Activated naive CD8-positive, alpha-beta T cell treated with anti-CD3 and anti-CD28 coated beads, Interleukin-2, amount 10 ng/mL, durations not matched to agents 7 days and 5 days (primary cell): ENCODE measurements around the gene GFRA1. TPM values are rescaled to one million over a fixed set of nuclear protein-coding genes. Genes with fewer than 3 reads are reported as not detected.

Experiments used
- ATAC-seq: fragments of 150-1000 bp; cut with Tn5 transposase; one replicate; pipeline ENCODE4 v1.10.0; 2021; ENCODE audit warnings: low read depth, moderate library complexity
- POLR2A ChIA-PET: fragments of 350-600 bp; sonication (Branson Sonifier 250); formaldehyde crosslinking; loops from one replicate; lab custom pipeline; 2021; ENCODE audit warnings: antibody characterized with exemption; lab: Charles Lee
- DNase-seq: peaks from one replicate; pipeline ENCODE4 v3.0.0; 2021
- H3K27ac Mint-ChIP-seq: one replicate; pipeline ENCODE4 v1.8.0; 2022; ENCODE audit warnings: mild to moderate bottlenecking, mixed read lengths
- H3K27me3 Mint-ChIP-seq: one replicate; pipeline ENCODE4 v1.8.0; 2022; ENCODE audit warnings: mild to moderate bottlenecking, moderate library complexity, mixed read lengths
- H3K36me3 Mint-ChIP-seq: one replicate; pipeline ENCODE4 v1.8.0; 2021; ENCODE audit warnings: mild to moderate bottlenecking, mixed read lengths
- H3K4me1 Mint-ChIP-seq: one replicate; pipeline ENCODE4 v1.8.0; 2021; ENCODE audit warnings: mixed read lengths
- H3K4me3 Mint-ChIP-seq: one replicate; pipeline ENCODE4 v1.8.0; 2022; ENCODE audit warnings: mild to moderate bottlenecking, moderate library complexity, mixed read lengths
- H3K9me3 Mint-ChIP-seq: one replicate; pipeline ENCODE4 v1.8.0; 2021; ENCODE audit warnings: mixed read lengths
- total RNA-seq, 2 experiments: library from RNA; stranded (reverse); gene quantifications; one replicate each; pipeline ENCODE4 v1.2.3, GENCODE V29; 2021

The GFRA1 gene
- total RNA-seq, 2 experiments from 2014 or later = not detected

- POLR2A ChIA-PET = interaction anchor here (0.5 kb wide), 1 partner anchor 35 kb away, joined by 6 read pairs; no protein-coding TSS in a partner anchor
- Mint-ChIP-seq H3K9me3 (no peaks in the 10 kb centered on the region), H3K27me3 (no peaks in the 10 kb centered on the region), H3K4me3 (no peak overlapping the region), H3K27ac (no peak overlapping the region), H3K36me3 (no peaks in the 10 kb centered on the region), H3K4me1 (no peaks in the 10 kb centered on the region)
- no peak for DNase-seq
- no peak for ATAC-seq
Observed at GRCh38 chr10:116125180-116125579, 147.8 kb downstream of the GFRA1 start.

GRCh38 chr10:116124777-116125176 is 148.2 kb downstream of the GFRA1 start:
- DNase-seq (no peak), ATAC-seq (no peak)
- H3K4me1 Mint-ChIP-seq = no peaks in the 10 kb centered on the region
- H3K27me3 Mint-ChIP-seq = no peaks in the 10 kb centered on the region
- H3K27ac Mint-ChIP-seq = no peak overlapping the region
- no peak overlapping the region for H3K4me3 Mint-ChIP-seq
- POLR2A ChIA-PET = interaction anchor here (0.5 kb wide), 1 partner anchor 34 kb away, joined by 6 read pairs; no protein-coding TSS in a partner anchor
- no peaks in the 10 kb centered on the region for H3K36me3 Mint-ChIP-seq
- no peaks in the 10 kb centered on the region for H3K9me3 Mint-ChIP-seq

- Mint-ChIP-seq H3K9me3 (peaks cover 1% of the 10 kb centered on the region), H3K36me3 (no peaks in the 10 kb centered on the region), H3K27ac (no peak overlapping the region), H3K4me1 (no peaks in the 10 kb centered on the region), H3K27me3 (no peaks in the 10 kb centered on the region), H3K4me3 (no peak overlapping the region)
- no peak for ATAC-seq
- DNase-seq = no peak
- POLR2A ChIA-PET = no interaction called here
Observed at GRCh38 chr10:116122664-116123063, 150.3 kb downstream of the GFRA1 start.

- POLR2A ChIA-PET = no interaction called here
- H3K27me3 Mint-ChIP-seq = no peaks in the 10 kb centered on the region
- ATAC-seq (no peak), DNase-seq (no peak)
- H3K4me3 Mint-ChIP-seq = no peak overlapping the region
- peaks cover 1% of the 10 kb centered on the region for H3K9me3 Mint-ChIP-seq
- H3K36me3 Mint-ChIP-seq = no peaks in the 10 kb centered on the region
- no peak overlapping the region for H3K27ac Mint-ChIP-seq
- H3K4me1 Mint-ChIP-seq = no peaks in the 10 kb centered on the region
Observed at GRCh38 chr10:116121640-116122525, 151.1 kb downstream of the GFRA1 start.

GRCh38 chr10:116120688-116121455 is 152.1 kb downstream of the GFRA1 start:
- Mint-ChIP-seq H3K27ac (no peak overlapping the region), H3K27me3 (no peaks in the 10 kb centered on the region), H3K9me3 (peaks cover 1% of the 10 kb centered on the region), H3K4me1 (no peaks in the 10 kb centered on the region), H3K4me3 (no peak overlapping the region), H3K36me3 (no peaks in the 10 kb centered on the region)
- POLR2A ChIA-PET = no interaction called here
- no peak for ATAC-seq
- no peak for DNase-seq

- H3K9me3 Mint-ChIP-seq = peaks cover 1% of the 10 kb centered on the region
- no peaks in the 10 kb centered on the region for H3K36me3 Mint-ChIP-seq
- no peak for DNase-seq
- H3K27me3 Mint-ChIP-seq = no peaks in the 10 kb centered on the region
- POLR2A ChIA-PET = no interaction called here
- no peak for ATAC-seq
- H3K4me3 Mint-ChIP-seq = no peak overlapping the region
- H3K4me1 Mint-ChIP-seq = no peaks in the 10 kb centered on the region
- H3K27ac Mint-ChIP-seq = no peak overlapping the region
Observed at GRCh38 chr10:116118847-116119246, 154.2 kb downstream of the GFRA1 start.

GRCh38 chr10:116115797-116116196 is 157.2 kb downstream of the GFRA1 start:
- ATAC-seq (no peak), DNase-seq (no peak)
- Mint-ChIP-seq H3K27me3 (no peaks in the 10 kb centered on the region), H3K27ac (no peak overlapping the region), H3K4me3 (no peak overlapping the region), H3K9me3 (peaks cover 1% of the 10 kb centered on the region), H3K36me3 (no peaks in the 10 kb centered on the region), H3K4me1 (no peaks in the 10 kb centered on the region)
- POLR2A ChIA-PET = no interaction called here

- Mint-ChIP-seq H3K27ac (no peak overlapping the region), H3K9me3 (peaks cover 1% of the 10 kb centered on the region), H3K36me3 (no peaks in the 10 kb centered on the region), H3K4me1 (no peaks in the 10 kb centered on the region), H3K27me3 (no peaks in the 10 kb centered on the region), H3K4me3 (no peak overlapping the region)
- ATAC-seq = no peak
- POLR2A ChIA-PET = no interaction called here
- no peak for DNase-seq
Observed at GRCh38 chr10:116115036-116115641, 157.9 kb downstream of the GFRA1 start.

- POLR2A ChIA-PET = no interaction called here
- ATAC-seq (no peak), DNase-seq (no peak)
- Mint-ChIP-seq H3K4me3 (no peak overlapping the region), H3K4me1 (no peaks in the 10 kb centered on the region), H3K9me3 (peaks cover 1% of the 10 kb centered on the region), H3K36me3 (no peaks in the 10 kb centered on the region), H3K27me3 (no peaks in the 10 kb centered on the region), H3K27ac (no peak overlapping the region)
Observed at GRCh38 chr10:116113721-116114501, 159.1 kb downstream of the GFRA1 start.

- Mint-ChIP-seq H3K27me3 (no peaks in the 10 kb centered on the region), H3K4me1 (no peaks in the 10 kb centered on the region), H3K27ac (no peak overlapping the region), H3K36me3 (no peaks in the 10 kb centered on the region), H3K4me3 (no peak overlapping the region), H3K9me3 (no peaks in the 10 kb centered on the region)
- ATAC-seq (no peak), DNase-seq (no peak)
- POLR2A ChIA-PET = no interaction called here
Observed at GRCh38 chr10:116112232-116113231, 160.5 kb downstream of the GFRA1 start.

- Mint-ChIP-seq H3K27me3 (no peaks in the 10 kb centered on the region), H3K36me3 (no peaks in the 10 kb centered on the region), H3K9me3 (no peaks in the 10 kb centered on the region), H3K4me1 (no peaks in the 10 kb centered on the region), H3K27ac (no peak overlapping the region), H3K4me3 (no peak overlapping the region)
- DNase-seq (no peak), ATAC-seq (no peak)
- POLR2A ChIA-PET = no interaction called here
Observed at GRCh38 chr10:116111483-116112095, 161.4 kb downstream of the GFRA1 start.

GRCh38 chr10:116110736-116111135 is 162.3 kb downstream of the GFRA1 start:
- Mint-ChIP-seq H3K4me1 (no peaks in the 10 kb centered on the region), H3K36me3 (no peaks in the 10 kb centered on the region), H3K4me3 (no peak overlapping the region), H3K27me3 (no peaks in the 10 kb centered on the region), H3K27ac (no peak overlapping the region), H3K9me3 (no peaks in the 10 kb centered on the region)
- DNase-seq (no peak), ATAC-seq (no peak)
- POLR2A ChIA-PET = no interaction called here
